Neural progenitor cell (in vitro differentiated cells): ENCODE data around the gene MAD2L2. TPM values are rescaled to one million over a fixed set of nuclear protein-coding genes. Genes with fewer than 3 reads are reported as not detected.

Experiments used
- DNase-seq: peaks from one replicate; pipeline ENCODE4 v3.0.0-alpha.2; 2016; ENCODE audit warnings: low spot score
- H2AFZ ChIP-seq: fragments of 200-600 bp; sonication (generic); replicated peaks from 2 replicates; pipeline ENCODE4 v1.6.1; 2016; ENCODE audit warnings: antibody characterized with exemption
- H3F3A ChIP-seq: fragments of 200-600 bp; sonication (generic); 2 replicates; pipeline ENCODE4 v1.6.1; 2016; ENCODE audit warnings: antibody characterized with exemption, low read depth
- H3K27ac ChIP-seq: fragments of 200-600 bp; sonication (generic); 2 replicates; pipeline ENCODE4 v1.5.1; 2016; ENCODE audit warnings: mild to moderate bottlenecking
- H3K27me3 ChIP-seq: fragments of 200-600 bp; sonication (generic); 2 replicates; pipeline ENCODE4 v1.6.1; 2016; ENCODE audit warnings: mild to moderate bottlenecking, moderate library complexity
- H3K36me3 ChIP-seq: fragments of 200-600 bp; sonication (generic); 2 replicates; pipeline ENCODE4 v1.5.1; 2016
- H3K4me1 ChIP-seq: fragments of 200-600 bp; sonication (generic); 2 replicates; pipeline ENCODE4 v1.6.1; 2016; ENCODE audit warnings: mixed run types
- H3K4me2 ChIP-seq: fragments of 200-600 bp; sonication (generic); 2 replicates; pipeline ENCODE4 v1.6.1; 2016
- H3K4me3 ChIP-seq: fragments of 200-600 bp; sonication (generic); 2 replicates; pipeline ENCODE4 v1.5.1; 2016
- H3K79me2 ChIP-seq: fragments of 200-600 bp; sonication (generic); 2 replicates; pipeline ENCODE4 v1.6.1; 2016; ENCODE audit warnings: low read depth
- H3K9ac ChIP-seq: fragments of 200-600 bp; sonication (generic); 2 replicates; pipeline ENCODE4 v1.6.1; 2016
- H3K9me3 ChIP-seq: fragments of 200-600 bp; sonication (generic); 2 replicates; pipeline ENCODE4 v1.5.1; 2016; ENCODE audit warnings: low read depth
- H4K20me1 ChIP-seq: fragments of 200-600 bp; sonication (generic); 2 replicates; pipeline ENCODE4 v1.6.1; 2016; ENCODE audit warnings: low read depth
- H3K27ac Mint-ChIP-seq: 3 replicates; pipeline ENCODE4 v1.8.0; 2021; ENCODE audit warnings: mixed read lengths
- H3K27me3 Mint-ChIP-seq: 2 replicates; pipeline ENCODE4 v1.8.0; 2022; ENCODE audit warnings: low read depth, mild to moderate bottlenecking, inconsistent platforms, moderate library complexity, mixed read lengths; ENCODE audit not compliant: insufficient read depth
- H3K36me3 Mint-ChIP-seq: 3 replicates; pipeline ENCODE4 v1.8.0; 2021; ENCODE audit warnings: mixed read lengths
- H3K4me1 Mint-ChIP-seq: 3 replicates; pipeline ENCODE4 v1.8.0; 2021; ENCODE audit warnings: mixed read lengths
- H3K4me3 Mint-ChIP-seq: 3 replicates; pipeline ENCODE4 v1.8.0; 2021; ENCODE audit warnings: mild to moderate bottlenecking, moderate library complexity, mixed read lengths
- H3K9me3 Mint-ChIP-seq: 3 replicates; pipeline ENCODE4 v1.8.0; 2020; ENCODE audit warnings: mixed read lengths
- EZH2 ChIP-seq: fragments of 200-600 bp; sonication (generic); IDR thresholded peaks from 2 replicates; pipeline ENCODE4 v1.6.1; 2017; ENCODE audit warnings: antibody characterized with exemption, mild to moderate bottlenecking, moderate library complexity
- EZH2phosphoT487 ChIP-seq: fragments of 200-600 bp; sonication (generic); IDR thresholded peaks from 2 replicates; pipeline ENCODE4 v1.6.1; 2017; ENCODE audit warnings: antibody characterized with exemption
- total RNA-seq: library from RNA; depleted of rRNA; stranded (reverse); fragments of >200 nt; gene quantifications from 2 replicates; pipeline ENCODE4 v1.2.3, GENCODE V29; 2015; ENCODE audit warnings: low replicate concordance
- TF ChIP-seq, protein P1 (sequence below): fragments of 200-600 bp; sonication (generic); IDR thresholded peaks from 2 replicates; pipeline ENCODE4 v1.5.1; 2017; ENCODE audit warnings: antibody characterized with exemption, mild to moderate bottlenecking

MAD2L2 gene
- 108 and 164 TPM in 2 replicates for total RNA-seq

DNA sequence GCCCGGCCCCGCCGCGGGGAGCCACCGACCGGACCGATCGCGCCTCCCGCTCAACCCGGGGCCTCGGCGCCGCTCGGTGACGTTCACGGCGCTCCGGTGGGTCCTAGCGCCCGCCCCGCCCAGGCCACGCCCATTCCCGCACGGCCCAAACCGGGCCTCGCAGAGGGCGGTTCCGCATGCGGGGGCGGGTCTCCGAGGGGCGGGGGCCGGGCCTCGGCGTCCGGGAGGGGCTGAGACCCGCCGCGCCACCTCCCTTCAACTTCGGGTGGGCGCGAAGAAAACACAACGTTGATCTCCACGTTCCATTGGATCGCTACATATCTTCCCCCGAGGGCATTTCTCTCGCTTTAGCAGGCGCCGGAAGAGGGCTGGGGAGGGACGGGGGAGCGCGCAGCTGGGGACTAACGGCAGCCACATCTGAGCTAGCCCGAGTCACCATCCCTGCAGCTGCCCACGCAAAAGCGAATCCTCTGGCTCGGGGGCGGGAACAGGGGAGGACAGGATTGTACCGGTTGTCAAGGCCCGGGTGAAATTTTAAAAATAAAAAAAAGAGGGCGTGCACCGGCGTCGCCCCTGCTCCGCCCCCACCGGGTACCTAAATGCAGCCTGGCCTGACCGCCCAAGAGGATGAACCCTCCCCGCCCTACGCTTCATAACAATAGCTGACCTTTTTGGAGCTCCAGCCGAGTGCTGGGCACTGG lies at the start of gene MAD2L2:
Gene MAD2L2, minus strand, starts transcription at position 78 of the 701 bp plus-strand sequence. CDS start 547 bp downstream, outside the sequence.
- peaks cover 50% of the 10 kb centered on the region for H3K79me2 ChIP-seq
- H3K36me3 Mint-ChIP-seq = peaks cover 3% of the 10 kb centered on the region
- TF ChIP-seq EZH2phosphoT487 = peak; percentile 28
- TF ChIP-seq, protein P1, sequence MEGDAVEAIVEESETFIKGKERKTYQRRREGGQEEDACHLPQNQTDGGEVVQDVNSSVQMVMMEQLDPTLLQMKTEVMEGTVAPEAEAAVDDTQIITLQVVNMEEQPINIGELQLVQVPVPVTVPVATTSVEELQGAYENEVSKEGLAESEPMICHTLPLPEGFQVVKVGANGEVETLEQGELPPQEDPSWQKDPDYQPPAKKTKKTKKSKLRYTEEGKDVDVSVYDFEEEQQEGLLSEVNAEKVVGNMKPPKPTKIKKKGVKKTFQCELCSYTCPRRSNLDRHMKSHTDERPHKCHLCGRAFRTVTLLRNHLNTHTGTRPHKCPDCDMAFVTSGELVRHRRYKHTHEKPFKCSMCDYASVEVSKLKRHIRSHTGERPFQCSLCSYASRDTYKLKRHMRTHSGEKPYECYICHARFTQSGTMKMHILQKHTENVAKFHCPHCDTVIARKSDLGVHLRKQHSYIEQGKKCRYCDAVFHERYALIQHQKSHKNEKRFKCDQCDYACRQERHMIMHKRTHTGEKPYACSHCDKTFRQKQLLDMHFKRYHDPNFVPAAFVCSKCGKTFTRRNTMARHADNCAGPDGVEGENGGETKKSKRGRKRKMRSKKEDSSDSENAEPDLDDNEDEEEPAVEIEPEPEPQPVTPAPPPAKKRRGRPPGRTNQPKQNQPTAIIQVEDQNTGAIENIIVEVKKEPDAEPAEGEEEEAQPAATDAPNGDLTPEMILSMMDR = no peak
- H3K27me3 Mint-ChIP-seq = peaks cover 10% of the 10 kb centered on the region
- H3K4me1 ChIP-seq = peaks cover 17% of the 10 kb centered on the region
- peaks cover 53% of the 10 kb centered on the region for H3F3A ChIP-seq
- no peaks in the 10 kb centered on the region for H3K36me3 ChIP-seq
- no peaks in the 10 kb centered on the region for H3K9me3 Mint-ChIP-seq
- peak; percentile 90 for DNase-seq
- peak within 1 kb of the TSS; percentile 93 for H3K4me3 Mint-ChIP-seq
- peak within 1 kb of the TSS; percentile 78 for H2AFZ ChIP-seq
- peaks cover 23% of the 10 kb centered on the region for H3K4me1 Mint-ChIP-seq
- peak within 1 kb of the TSS; percentile 18 for H3K27ac ChIP-seq
- H3K9ac ChIP-seq = peak within 1 kb of the TSS; percentile 56
- H3K9me3 ChIP-seq = no peaks in the 10 kb centered on the region
- H3K4me2 ChIP-seq = peak within 1 kb of the TSS; percentile 81
- H3K27ac Mint-ChIP-seq = peak within 1 kb of the TSS; percentile 78
- H3K4me3 ChIP-seq = peak within 1 kb of the TSS; percentile 79
- peaks cover 76% of the 10 kb centered on the region for H4K20me1 ChIP-seq
- H3K27me3 ChIP-seq = no peaks in the 10 kb centered on the region

DNA sequence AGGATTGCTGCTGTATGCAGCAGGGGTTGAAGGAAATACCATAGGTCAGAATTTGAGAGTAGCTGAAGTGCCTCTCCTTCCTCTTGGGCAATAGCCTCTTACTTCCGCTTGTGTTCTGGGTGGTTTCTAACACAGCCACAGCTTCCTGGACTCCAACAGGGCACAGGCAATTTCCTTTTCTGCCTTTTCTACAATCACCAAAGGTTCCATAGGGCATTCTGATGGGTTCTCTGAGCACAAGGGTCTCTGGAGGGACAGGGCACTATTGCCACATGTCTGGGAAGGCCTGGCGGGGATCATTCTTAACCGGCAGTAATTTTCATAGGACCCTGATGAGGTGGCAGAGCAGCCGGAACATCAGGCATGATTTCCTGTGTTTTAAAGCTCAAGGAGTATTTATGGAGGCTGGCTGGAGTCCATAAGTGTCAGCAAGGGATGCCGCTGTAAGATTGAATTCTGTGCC lies 49.5 kb upstream of the MAD2L2 start:
- Histone ChIP-seq H3K4me3 (no peak overlapping the region), H3K9ac (no peak overlapping the region), H3K79me2 (no peaks in the 10 kb centered on the region), H3K27ac (no peak overlapping the region), H2AFZ (no peak overlapping the region), H3K4me2 (no peak overlapping the region), H3K27me3 (no peaks in the 10 kb centered on the region), H3F3A (peaks cover 20% of the 10 kb centered on the region), H3K36me3 (no peaks in the 10 kb centered on the region), H3K9me3 (no peaks in the 10 kb centered on the region), H4K20me1 (no peaks in the 10 kb centered on the region), H3K4me1 (peaks cover 17% of the 10 kb centered on the region)
- peak overlapping the region; percentile 85 for H3K27ac Mint-ChIP-seq
- TF ChIP-seq EZH2 (no peak), EZH2phosphoT487 (no peak)
- TF ChIP-seq, protein P1 = no peak
- H3K4me3 Mint-ChIP-seq = peak overlapping the region; percentile 60
- H3K27me3 Mint-ChIP-seq = peaks cover 13% of the 10 kb centered on the region
- no peaks in the 10 kb centered on the region for H3K9me3 Mint-ChIP-seq
- H3K36me3 Mint-ChIP-seq = no peaks in the 10 kb centered on the region
- DNase-seq = no peak
- H3K4me1 Mint-ChIP-seq = peaks cover 48% of the 10 kb centered on the region

GRCh38 chr1:11729498-11730428 lies 48.8 kb upstream of the MAD2L2 start:
- Histone ChIP-seq H3K36me3 (no peaks in the 10 kb centered on the region), H3K4me3 (no peak overlapping the region), H3K79me2 (no peaks in the 10 kb centered on the region), H3F3A (peaks cover 20% of the 10 kb centered on the region), H3K27ac (no peak overlapping the region), H3K9me3 (no peaks in the 10 kb centered on the region), H2AFZ (no peak overlapping the region), H4K20me1 (no peaks in the 10 kb centered on the region), H3K9ac (no peak overlapping the region), H3K27me3 (no peaks in the 10 kb centered on the region), H3K4me1 (peaks cover 21% of the 10 kb centered on the region), H3K4me2 (no peak overlapping the region)
- Mint-ChIP-seq H3K4me3 (peak overlapping the region; percentile 60), H3K36me3 (no peaks in the 10 kb centered on the region), H3K27ac (peak overlapping the region; percentile 85), H3K4me1 (peaks cover 46% of the 10 kb centered on the region), H3K9me3 (no peaks in the 10 kb centered on the region), H3K27me3 (peaks cover 15% of the 10 kb centered on the region)
- TF ChIP-seq EZH2 = no peak
- TF ChIP-seq, protein P1 = no peak
- TF ChIP-seq EZH2phosphoT487 = no peak
- no peak for DNase-seq
